ENCODE data around the gene CPED1.

DNA sequence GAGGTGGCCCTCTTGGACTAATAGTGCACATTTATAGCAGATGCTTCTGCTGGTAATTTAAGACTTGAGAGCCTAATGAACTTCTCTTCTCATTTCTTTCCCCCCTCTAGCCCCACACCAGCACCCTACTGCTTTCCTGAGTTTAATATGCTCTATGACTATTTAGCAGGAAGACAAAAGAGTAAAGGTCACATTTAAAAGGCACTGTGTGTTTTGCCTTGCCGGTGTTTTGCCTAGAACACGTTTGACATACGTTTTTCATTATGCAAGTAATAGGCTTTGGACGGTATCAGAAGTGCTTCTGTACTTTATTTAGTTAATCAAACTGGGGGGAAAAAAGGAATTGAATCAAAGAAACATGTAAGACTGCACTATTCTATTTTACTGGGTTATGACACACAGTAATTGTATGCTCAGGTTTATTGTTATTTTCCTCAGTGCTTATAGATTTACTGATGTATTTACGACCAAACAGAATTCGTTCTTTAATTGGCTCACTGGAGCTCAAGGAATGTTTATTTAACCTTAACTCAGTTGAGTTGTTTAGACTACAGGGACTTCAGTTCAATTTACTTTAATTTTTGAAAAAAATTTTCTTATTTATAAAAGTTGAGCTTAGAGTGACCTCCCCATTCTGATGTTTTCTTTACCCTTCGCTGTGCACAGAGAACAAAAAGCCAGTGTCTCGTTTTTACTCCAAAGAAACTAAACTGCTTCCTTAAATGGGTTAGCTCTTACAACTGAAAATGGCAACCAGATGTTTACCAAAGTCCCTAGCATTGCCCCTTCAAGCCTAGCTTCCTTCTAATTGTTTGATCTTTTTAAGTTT lies 35.4 kb downstream of the CPED1 start:
- TF ChIP-seq CTCF (IDR thresholded peaks at IDR 0.05) (no peak), EZH2 (IDR thresholded peaks at IDR 0.05) (no peak), EZH2phosphoT487 (IDR thresholded peaks at IDR 0.05) (no peak)
